HL-60 (cell line): Measurements from ENCODE around the gene EGFR.

Experiments
- CTCF ChIP-seq: IDR thresholded peaks from one replicate; pipeline ENCODE4 v1.5.1; 2011; ENCODE audit warnings: low read length, control low read depth, inconsistent platforms; ENCODE audit not compliant: insufficient read depth
- GABPA ChIP-seq: IDR thresholded peaks from 2 replicates; pipeline ENCODE4 v1.6.1; 2012; ENCODE audit warnings: low read depth
- POLR2AphosphoS5 ChIP-seq: IDR thresholded peaks from 2 replicates; pipeline ENCODE4 v1.6.1; 2012; ENCODE audit warnings: low read depth
- REST ChIP-seq: IDR thresholded peaks from 2 replicates; pipeline ENCODE4 v1.6.1; 2012; ENCODE audit warnings: low read depth; ENCODE audit not compliant: insufficient replicate concordance
- SPI1 ChIP-seq: IDR thresholded peaks from 2 replicates; pipeline ENCODE4 v1.6.1; 2012; ENCODE audit warnings: low read depth, mild to moderate bottlenecking, borderline replicate concordance

GRCh38 chr7:55032069-55032699, 13.4 kb downstream of the EGFR start:
- TF ChIP-seq CTCF (no peak), SPI1 (no peak), POLR2AphosphoS5 (no peak), GABPA (no peak), REST (no peak)
